T-helper 2 cell treated with Interferon-gamma antibody and Interleukin-4, amounts not matched to agents 100 ng/mL and 5 ng/mL, for 36 hours (primary cell): ENCODE results near the gene MAGI2. TPM values are rescaled to one million over a fixed set of nuclear protein-coding genes. Genes with fewer than 3 reads are reported as not detected.
"Not testable (repeated sequence)": the region's sequence is repeated elsewhere in the genome, so short reads cannot be mapped to it uniquely, and the experiment has no call there.

Source experiments
- intact Hi-C: fragments of 100-400 bp; cut with micrococcal nuclease; formaldehyde crosslinking; loops from one replicate; pipeline ENCODE4 v1.15.1; 2023
- total RNA-seq: library from RNA; stranded (reverse); gene quantifications from 2 replicates; pipeline ENCODE4 v1.2.3, GENCODE V29; 2022

The MAGI2 gene
- total RNA-seq, 1 donor from 2014 or later: not detected

- intact Hi-C loops: no loop called here
Observed at GRCh38 chr7:79176859-79177477, 276.5 kb downstream of the MAGI2 start.

GRCh38 chr7:79175374-79175773, 278.1 kb downstream of the MAGI2 start:
- intact Hi-C loops: no loop called here

- intact Hi-C loops: no loop called here
Observed at GRCh38 chr7:79165225-79165624, 288.2 kb downstream of the MAGI2 start.

- intact Hi-C loops: no loop called here
Observed at GRCh38 chr7:79159040-79159664, 294.3 kb downstream of the MAGI2 start.

GRCh38 chr7:79157281-79157680, 296.2 kb downstream of the MAGI2 start:
- intact Hi-C loops: no loop called here

- intact Hi-C loops: no loop called here
Observed at GRCh38 chr7:79149831-79150230, 303.6 kb downstream of the MAGI2 start.

GRCh38 chr7:79142706-79143105, 310.8 kb downstream of the MAGI2 start:
- intact Hi-C loops: no loop called here

GRCh38 chr7:79141252-79141651, 312.2 kb downstream of the MAGI2 start:
- intact Hi-C loops: no loop called here

- intact Hi-C loops: no loop called here
Observed at GRCh38 chr7:79137942-79138341, 315.5 kb downstream of the MAGI2 start.

GRCh38 chr7:79132844-79133451, 320.5 kb downstream of the MAGI2 start:
- intact Hi-C loops: no loop called here

- intact Hi-C loops: no loop called here
Observed at GRCh38 chr7:79130715-79131114, 322.8 kb downstream of the MAGI2 start.

- intact Hi-C loops: no loop called here
Observed at GRCh38 chr7:79124331-79124730, 329.1 kb downstream of the MAGI2 start.

GRCh38 chr7:79118143-79118542, 335.3 kb downstream of the MAGI2 start:
- intact Hi-C loops: no loop called here

GRCh38 chr7:79096361-79096805, 357.1 kb downstream of the MAGI2 start:
- intact Hi-C loops: no loop called here

GRCh38 chr7:79093421-79093820, 360.0 kb downstream of the MAGI2 start:
- intact Hi-C loops: no loop called here

- intact Hi-C loops: no loop called here
Observed at GRCh38 chr7:79091661-79092060, 361.8 kb downstream of the MAGI2 start.

- intact Hi-C loops: no loop called here
Observed at GRCh38 chr7:79091011-79091410, 362.5 kb downstream of the MAGI2 start.

GRCh38 chr7:79090543-79090942, 362.9 kb downstream of the MAGI2 start:
- intact Hi-C loops: no loop called here

GRCh38 chr7:79084423-79084822, 369.0 kb downstream of the MAGI2 start:
- intact Hi-C loops: no loop called here

- intact Hi-C loops: no loop called here
Observed at GRCh38 chr7:79079919-79080554, 373.4 kb downstream of the MAGI2 start.

- intact Hi-C loops: no loop called here
Observed at GRCh38 chr7:79078273-79078672, 375.2 kb downstream of the MAGI2 start.

GRCh38 chr7:79071187-79071586, 382.3 kb downstream of the MAGI2 start:
- intact Hi-C loops: not testable (repeated sequence)
